ENCODE results near the gene SMAD3.

Gene SMAD3

DNA sequence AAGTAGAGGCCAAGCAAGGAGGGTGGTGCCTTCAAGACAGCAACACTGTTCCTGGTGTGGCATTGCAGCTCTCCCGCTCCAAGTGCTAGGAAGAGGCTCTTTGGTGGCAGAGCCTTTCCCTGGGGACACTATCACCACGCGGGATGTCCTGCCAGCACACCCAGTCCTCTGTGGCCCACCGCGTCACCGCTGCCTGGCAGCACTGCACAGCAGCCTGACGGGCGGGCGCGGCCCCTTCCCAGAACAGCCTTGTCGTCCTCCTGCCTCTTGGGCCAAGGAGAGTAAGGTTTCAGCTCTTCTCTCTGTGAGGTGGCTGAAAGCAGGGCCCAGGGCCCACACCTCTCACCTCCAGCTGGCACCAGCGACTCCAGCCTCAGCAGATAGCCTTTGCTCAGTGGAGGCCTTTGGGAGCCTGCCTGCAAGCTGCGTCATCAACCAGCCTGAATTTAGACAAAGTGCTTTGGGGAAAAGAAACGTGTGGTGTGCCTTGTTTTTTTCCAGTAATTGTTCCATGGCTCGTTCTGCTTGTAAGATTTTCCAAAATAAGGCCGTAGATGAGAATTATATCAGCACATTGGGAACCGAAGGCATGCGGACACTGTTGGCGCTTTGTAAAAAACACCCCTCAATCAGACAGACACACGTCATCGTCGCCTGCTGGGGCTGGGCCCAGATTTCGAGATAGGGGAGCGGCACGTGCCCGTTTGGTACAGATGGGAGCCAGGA is 124.1 kb downstream of the SMAD3 start:
- Histone ChIP-seq H3K9ac (ENCODE audit: low read depth in 1 of 2, low read length in 2 of 2) (no peak overlapping the region), H3K36me3 (ENCODE audit: control insufficient read depth in 1 of 2, insufficient read depth in 2 of 2, low read length in 2 of 2) (peaks cover 20 to 84% of the 10 kb centered on the region in 2 donors), H3K9me3 (ENCODE audit: control insufficient read depth in 1 of 2, low read length in 2 of 2) (no peaks in the 10 kb centered on the region), H3K4me1 (ENCODE audit: control insufficient read depth in 1 of 2, insufficient read depth in 2 of 2, low read length in 2 of 2) (peaks cover 8 to 11% of the 10 kb centered on the region in 2 donors), H3K4me3 (ENCODE audit: low read depth in 1 of 2, low read length in 2 of 2) (no peak overlapping the region), H3K27me3 (ENCODE audit: control insufficient read depth in 1 of 2, insufficient read depth in 2 of 2, low read length in 2 of 2) (no peaks in the 10 kb centered on the region), H3K27ac (ENCODE audit: low read depth, low read length) (no peak overlapping the region)

DNA sequence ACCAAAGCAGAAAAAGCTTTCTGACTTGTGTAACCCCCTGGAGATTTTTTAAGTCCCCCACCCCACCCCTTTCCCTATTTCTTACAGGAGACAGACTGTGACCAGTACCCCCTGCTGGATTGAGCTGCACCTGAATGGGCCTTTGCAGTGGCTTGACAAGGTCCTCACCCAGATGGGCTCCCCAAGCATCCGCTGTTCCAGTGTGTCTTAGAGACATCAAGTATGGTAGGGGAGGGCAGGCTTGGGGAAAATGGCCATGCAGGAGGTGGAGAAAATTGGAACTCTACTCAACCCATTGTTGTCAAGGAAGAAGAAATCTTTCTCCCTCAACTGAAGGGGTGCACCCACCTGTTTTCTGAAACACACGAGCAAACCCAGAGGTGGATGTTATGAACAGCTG is 124.9 kb downstream of the SMAD3 start:
- Histone ChIP-seq H3K9me3 (ENCODE audit: control insufficient read depth in 1 of 2, low read length in 2 of 2) (no peaks in the 10 kb centered on the region), H3K4me3 (ENCODE audit: low read depth in 1 of 2, low read length in 2 of 2) (no peak overlapping the region), H3K9ac (ENCODE audit: low read depth in 1 of 2, low read length in 2 of 2) (no peak overlapping the region), H3K27me3 (ENCODE audit: control insufficient read depth in 1 of 2, insufficient read depth in 2 of 2, low read length in 2 of 2) (no peaks in the 10 kb centered on the region), H3K36me3 (ENCODE audit: control insufficient read depth in 1 of 2, insufficient read depth in 2 of 2, low read length in 2 of 2) (peaks cover 16 to 78% of the 10 kb centered on the region in 2 donors), H3K4me1 (ENCODE audit: control insufficient read depth in 1 of 2, insufficient read depth in 2 of 2, low read length in 2 of 2) (peaks cover 8 to 11% of the 10 kb centered on the region in 2 donors), H3K27ac (ENCODE audit: low read depth, low read length) (no peak overlapping the region)

DNA sequence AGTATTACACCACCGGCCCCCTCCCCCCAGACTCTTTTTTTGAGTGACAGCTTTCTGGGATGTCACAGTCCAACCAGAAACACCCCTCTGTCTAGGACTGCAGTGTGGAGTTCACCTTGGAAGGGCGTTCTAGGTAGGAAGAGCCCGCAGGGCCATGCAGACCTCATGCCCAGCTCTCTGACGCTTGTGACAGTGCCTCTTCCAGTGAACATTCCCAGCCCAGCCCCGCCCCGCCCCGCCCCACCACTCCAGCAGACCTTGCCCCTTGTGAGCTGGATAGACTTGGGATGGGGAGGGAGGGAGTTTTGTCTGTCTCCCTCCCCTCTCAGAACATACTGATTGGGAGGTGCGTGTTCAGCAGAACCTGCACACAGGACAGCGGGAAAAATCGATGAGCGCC is 125.4 kb downstream of the SMAD3 start:
- Histone ChIP-seq H3K4me3 (ENCODE audit: low read depth in 1 of 2, low read length in 2 of 2) (no peak overlapping the region), H3K9ac (ENCODE audit: low read depth in 1 of 2, low read length in 2 of 2) (no peak overlapping the region), H3K27me3 (ENCODE audit: control insufficient read depth in 1 of 2, insufficient read depth in 2 of 2, low read length in 2 of 2) (no peaks in the 10 kb centered on the region), H3K36me3 (ENCODE audit: control insufficient read depth in 1 of 2, insufficient read depth in 2 of 2, low read length in 2 of 2) (peaks cover 16 to 75% of the 10 kb centered on the region in 2 donors), H3K9me3 (ENCODE audit: control insufficient read depth in 1 of 2, low read length in 2 of 2) (no peaks in the 10 kb centered on the region), H3K27ac (ENCODE audit: low read depth, low read length) (no peak overlapping the region), H3K4me1 (ENCODE audit: control insufficient read depth in 1 of 2, insufficient read depth in 2 of 2, low read length in 2 of 2) (peaks cover 5 to 11% of the 10 kb centered on the region in 2 donors)

DNA sequence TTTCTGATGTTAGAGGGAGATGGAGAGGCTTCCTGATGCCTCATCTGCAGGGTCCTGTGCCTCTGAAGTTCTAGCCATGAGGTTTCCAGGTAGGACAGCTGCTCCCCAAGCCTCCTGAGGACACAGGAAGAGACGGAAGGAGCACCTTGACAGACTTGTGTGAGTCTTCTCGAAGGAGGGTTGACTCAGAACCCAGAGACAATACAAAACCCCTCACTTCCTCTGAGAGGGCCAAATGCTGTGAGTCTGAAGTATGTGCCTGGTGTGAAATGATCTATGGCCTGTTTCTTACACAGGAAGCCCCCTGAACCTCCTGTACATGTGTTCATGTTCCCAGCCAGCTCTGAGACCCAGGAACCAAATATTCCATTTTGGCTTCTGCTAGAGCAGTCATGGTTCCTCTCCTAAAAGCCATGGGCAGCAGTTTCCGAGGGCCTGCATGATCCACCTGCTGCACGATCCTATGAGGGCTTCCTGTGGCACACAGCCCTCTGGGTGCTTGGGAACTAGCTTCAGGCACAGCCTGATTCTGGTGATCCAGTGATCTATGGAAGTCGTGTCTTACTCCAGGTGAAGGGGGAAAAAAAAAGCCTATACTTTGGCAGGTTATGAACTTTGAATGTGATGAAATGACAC is 126.9 kb downstream of the SMAD3 start:
- Histone ChIP-seq H3K9me3 (ENCODE audit: control insufficient read depth in 1 of 2, low read length in 2 of 2) (no peaks in the 10 kb centered on the region), H3K4me1 (ENCODE audit: control insufficient read depth in 1 of 2, insufficient read depth in 2 of 2, low read length in 2 of 2) (peaks cover 12 to 22% of the 10 kb centered on the region in 2 donors), H3K4me3 (ENCODE audit: low read depth in 1 of 2, low read length in 2 of 2) (no peak overlapping the region), H3K27ac (ENCODE audit: low read depth, low read length) (no peak overlapping the region), H3K9ac (ENCODE audit: low read depth in 1 of 2, low read length in 2 of 2) (no peak overlapping the region), H3K27me3 (ENCODE audit: control insufficient read depth in 1 of 2, insufficient read depth in 2 of 2, low read length in 2 of 2) (no peaks in the 10 kb centered on the region), H3K36me3 (ENCODE audit: control insufficient read depth in 1 of 2, insufficient read depth in 2 of 2, low read length in 2 of 2) (peaks cover 15 to 65% of the 10 kb centered on the region in 2 donors)

DNA sequence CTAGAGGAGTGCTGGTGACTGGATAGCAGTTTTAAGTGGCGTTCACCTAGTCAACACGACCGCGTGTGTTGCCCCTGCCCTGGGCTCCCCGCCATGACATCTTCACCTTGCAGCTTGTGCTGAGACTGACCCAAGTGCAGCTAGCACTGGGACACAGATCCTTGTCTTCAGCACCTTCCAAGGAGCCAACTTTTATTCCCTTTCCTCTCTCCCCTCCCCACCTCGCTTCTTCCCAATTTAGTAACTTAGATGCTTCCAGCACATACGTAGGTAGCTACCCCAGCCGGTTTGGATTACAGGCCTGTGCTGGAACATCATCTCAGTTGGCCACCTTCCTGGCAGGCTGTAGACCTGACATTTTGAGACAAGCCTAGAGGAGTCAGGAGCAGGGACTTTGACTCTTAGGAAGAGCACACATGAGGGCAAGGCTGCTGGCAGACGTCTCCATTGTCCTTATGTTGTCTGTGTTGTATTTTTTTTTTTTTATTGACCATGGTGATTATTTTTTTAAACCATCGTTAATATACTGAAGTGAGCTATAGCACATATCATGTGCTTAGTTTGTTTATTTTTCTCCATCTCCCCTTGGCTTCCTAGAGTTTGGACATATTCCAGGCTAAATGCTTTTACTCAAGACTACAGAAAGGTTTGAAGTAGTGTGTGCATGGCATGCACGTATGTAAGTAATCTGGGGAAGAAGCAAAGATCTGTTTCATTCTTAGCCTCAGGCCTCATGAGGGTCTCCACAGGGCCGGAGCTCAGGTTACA is 128.0 kb downstream of the SMAD3 start:
- Histone ChIP-seq H3K9ac (ENCODE audit: low read depth in 1 of 2, low read length in 2 of 2) (no peak overlapping the region), H3K27me3 (ENCODE audit: control insufficient read depth in 1 of 2, insufficient read depth in 2 of 2, low read length in 2 of 2) (no peaks in the 10 kb centered on the region), H3K27ac (ENCODE audit: low read depth, low read length) (no peak overlapping the region), H3K36me3 (ENCODE audit: control insufficient read depth in 1 of 2, insufficient read depth in 2 of 2, low read length in 2 of 2) (peaks cover 15 to 54% of the 10 kb centered on the region in 2 donors), H3K4me3 (ENCODE audit: low read depth in 1 of 2, low read length in 2 of 2) (no peak overlapping the region), H3K4me1 (ENCODE audit: control insufficient read depth in 1 of 2, insufficient read depth in 2 of 2, low read length in 2 of 2) (peaks cover 12 to 22% of the 10 kb centered on the region in 2 donors), H3K9me3 (ENCODE audit: control insufficient read depth in 1 of 2, low read length in 2 of 2) (no peaks in the 10 kb centered on the region)

DNA sequence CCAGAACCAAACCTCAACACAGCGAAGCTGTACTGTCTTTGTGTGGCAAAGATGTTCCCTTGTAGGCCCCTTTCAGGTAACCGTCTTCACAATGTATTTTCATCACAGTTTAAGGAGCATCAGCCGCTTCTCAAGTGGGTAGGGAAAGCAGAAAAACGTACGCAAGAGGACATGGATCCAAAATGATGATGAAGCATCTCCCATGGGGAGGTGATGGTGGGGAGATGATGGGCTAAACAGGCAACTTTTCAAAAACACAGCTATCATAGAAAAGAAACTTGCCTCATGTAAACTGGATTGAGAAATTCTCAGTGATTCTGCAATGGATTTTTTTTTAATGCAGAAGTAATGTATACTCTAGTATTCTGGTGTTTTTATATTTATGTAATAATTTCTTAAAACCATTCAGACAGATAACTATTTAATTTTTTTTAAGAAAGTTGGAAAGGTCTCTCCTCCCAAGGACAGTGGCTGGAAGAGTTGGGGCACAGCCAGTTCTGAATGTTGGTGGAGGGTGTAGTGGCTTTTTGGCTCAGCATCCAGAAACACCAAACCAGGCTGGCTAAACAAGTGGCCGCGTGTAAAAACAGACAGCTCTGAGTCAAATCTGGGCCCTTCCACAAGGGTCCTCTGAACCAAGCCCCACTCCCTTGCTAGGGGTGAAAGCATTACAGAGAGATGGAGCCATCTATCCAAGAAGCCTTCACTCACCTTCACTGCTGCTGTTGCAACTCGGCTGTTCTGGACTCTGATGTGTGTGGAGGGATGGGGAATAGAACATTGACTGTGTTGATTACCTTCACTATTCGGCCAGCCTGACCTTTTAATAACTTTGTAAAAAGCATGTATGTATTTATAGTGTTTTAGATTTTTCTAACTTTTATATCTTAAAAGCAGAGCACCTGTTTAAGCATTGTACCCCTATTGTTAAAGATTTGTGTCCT is 129.0 kb downstream of the SMAD3 start:
- Histone ChIP-seq H3K4me1 (ENCODE audit: control insufficient read depth in 1 of 2, insufficient read depth in 2 of 2, low read length in 2 of 2) (peaks cover 12 to 22% of the 10 kb centered on the region in 2 donors), H3K36me3 (ENCODE audit: control insufficient read depth in 1 of 2, insufficient read depth in 2 of 2, low read length in 2 of 2) (peaks cover 15 to 44% of the 10 kb centered on the region in 2 donors), H3K9me3 (ENCODE audit: control insufficient read depth in 1 of 2, low read length in 2 of 2) (no peaks in the 10 kb centered on the region), H3K9ac (ENCODE audit: low read depth in 1 of 2, low read length in 2 of 2) (no peak overlapping the region), H3K27me3 (ENCODE audit: control insufficient read depth in 1 of 2, insufficient read depth in 2 of 2, low read length in 2 of 2) (no peaks in the 10 kb centered on the region), H3K27ac (ENCODE audit: low read depth, low read length) (no peak overlapping the region), H3K4me3 (ENCODE audit: low read depth in 1 of 2, low read length in 2 of 2) (no peak overlapping the region)

DNA sequence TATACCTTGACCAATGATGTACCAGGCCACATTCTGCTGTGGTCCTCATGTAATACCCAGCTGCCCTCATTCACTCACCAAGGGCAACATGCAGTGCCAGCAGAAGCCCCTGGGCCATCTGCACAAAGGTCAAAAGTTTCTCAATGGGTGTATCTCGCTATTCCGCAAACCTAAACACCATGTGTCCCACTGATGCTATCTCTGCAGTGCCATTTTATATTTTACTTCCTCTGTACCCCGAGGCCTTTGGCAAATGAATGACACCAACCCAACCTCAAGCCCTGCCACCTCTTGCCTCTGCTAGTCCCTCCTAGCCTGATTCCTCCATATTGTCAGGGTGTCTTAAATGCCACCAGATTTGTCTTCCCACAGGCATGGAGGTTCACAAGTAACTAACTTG is 129.9 kb downstream of the SMAD3 start:
- Histone ChIP-seq H3K27ac (ENCODE audit: low read depth, low read length) (no peak overlapping the region), H3K4me1 (ENCODE audit: control insufficient read depth in 1 of 2, insufficient read depth in 2 of 2, low read length in 2 of 2) (peaks cover 12 to 19% of the 10 kb centered on the region in 2 donors), H3K36me3 (ENCODE audit: control insufficient read depth in 1 of 2, insufficient read depth in 2 of 2, low read length in 2 of 2) (peaks cover 10 to 36% of the 10 kb centered on the region in 2 donors), H3K9ac (ENCODE audit: low read depth in 1 of 2, low read length in 2 of 2) (no peak overlapping the region), H3K4me3 (ENCODE audit: low read depth in 1 of 2, low read length in 2 of 2) (no peak overlapping the region), H3K9me3 (ENCODE audit: control insufficient read depth in 1 of 2, low read length in 2 of 2) (no peaks in the 10 kb centered on the region), H3K27me3 (ENCODE audit: control insufficient read depth in 1 of 2, insufficient read depth in 2 of 2, low read length in 2 of 2) (no peaks in the 10 kb centered on the region)

DNA sequence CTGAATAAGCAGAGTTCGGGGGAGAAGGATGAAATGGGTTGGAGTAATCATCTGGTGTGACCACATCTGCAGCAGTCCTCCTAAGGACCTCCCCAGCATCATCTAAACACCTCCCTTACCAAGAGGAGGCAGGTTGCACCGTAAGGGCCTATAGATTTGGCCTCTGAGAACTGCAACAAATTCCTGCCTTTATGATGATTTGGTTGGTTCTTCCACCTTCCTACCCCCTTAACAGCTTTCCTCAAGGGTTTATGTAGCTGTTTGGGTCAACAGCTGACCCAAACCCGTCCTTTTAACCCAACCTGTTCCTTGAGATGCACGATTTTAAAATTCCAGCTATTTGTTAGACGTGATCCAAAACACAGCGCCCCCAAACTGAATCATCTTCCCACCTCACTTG is 130.8 kb downstream of the SMAD3 start:
- Histone ChIP-seq H3K9me3 (ENCODE audit: control insufficient read depth in 1 of 2, low read length in 2 of 2) (no peaks in the 10 kb centered on the region), H3K4me1 (ENCODE audit: control insufficient read depth in 1 of 2, insufficient read depth in 2 of 2, low read length in 2 of 2) (peaks cover 10 to 12% of the 10 kb centered on the region in 2 donors), H3K4me3 (ENCODE audit: low read depth in 1 of 2, low read length in 2 of 2) (no peak overlapping the region), H3K27me3 (ENCODE audit: control insufficient read depth in 1 of 2, insufficient read depth in 2 of 2, low read length in 2 of 2) (no peaks in the 10 kb centered on the region), H3K9ac (ENCODE audit: low read depth in 1 of 2, low read length in 2 of 2) (no peak overlapping the region), H3K36me3 (ENCODE audit: control insufficient read depth in 1 of 2, insufficient read depth in 2 of 2, low read length in 2 of 2) (peaks cover 7 to 30% of the 10 kb centered on the region in 2 donors), H3K27ac (ENCODE audit: low read depth, low read length) (no peak overlapping the region)

DNA sequence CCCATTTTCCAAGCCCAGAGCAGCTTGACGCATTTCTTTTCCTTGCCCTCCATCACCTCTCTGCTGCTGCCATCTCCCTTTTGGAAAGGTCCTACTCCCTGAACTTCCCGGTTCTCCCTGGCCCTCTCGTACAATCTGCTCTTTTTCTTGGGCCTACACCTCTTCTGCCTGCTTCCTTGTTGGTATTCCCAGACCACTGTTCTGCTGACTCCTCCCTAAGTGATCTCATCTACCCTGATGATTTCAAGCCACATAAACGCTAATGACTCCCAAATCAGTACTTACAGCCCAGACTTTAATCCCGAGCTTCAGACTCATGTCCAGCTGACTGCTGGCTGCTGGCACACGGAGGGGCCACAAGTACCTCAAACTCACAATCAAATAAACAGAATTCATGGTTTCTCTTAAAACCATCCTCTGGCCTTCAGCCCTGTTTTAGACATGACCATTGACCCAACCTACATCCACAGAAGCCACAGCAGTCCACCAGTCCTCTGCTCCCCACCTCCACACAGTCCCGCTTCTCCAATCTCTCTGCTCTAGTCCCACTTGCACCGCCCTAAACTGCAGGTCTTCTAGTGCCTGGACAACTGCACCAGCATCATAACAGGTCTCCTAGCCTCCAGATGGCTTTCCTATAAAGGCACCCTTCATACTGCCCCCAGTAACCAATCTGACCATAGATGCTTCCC is 131.4 kb downstream of the SMAD3 start:
- no peak overlapping the region for H3K9ac ChIP-seq (ENCODE audit: low read depth in 1 of 2, low read length in 2 of 2)
- peaks cover 4 to 33% of the 10 kb centered on the region in 2 donors for H3K36me3 ChIP-seq (ENCODE audit: control insufficient read depth in 1 of 2, insufficient read depth in 2 of 2, low read length in 2 of 2)
- no peaks in the 10 kb centered on the region for H3K27me3 ChIP-seq (ENCODE audit: control insufficient read depth in 1 of 2, insufficient read depth in 2 of 2, low read length in 2 of 2)
- no peak overlapping the region for H3K4me3 ChIP-seq (ENCODE audit: low read depth in 1 of 2, low read length in 2 of 2)
- no peak overlapping the region for H3K27ac ChIP-seq (ENCODE audit: low read depth, low read length)
- H3K9me3 ChIP-seq (ENCODE audit: control insufficient read depth in 1 of 2, low read length in 2 of 2), result no peaks in the 10 kb centered on the region
- H3K4me1 ChIP-seq (ENCODE audit: control insufficient read depth in 1 of 2, insufficient read depth in 2 of 2, low read length in 2 of 2), result peaks cover 10 to 11% of the 10 kb centered on the region in 2 donors

Data from duodenal mucosa (tissue), 2 donors.